Measurements from ENCODE around the gene PCCA.
"Not testable (repeated sequence)": the region's sequence is repeated elsewhere in the genome, so short reads cannot be mapped to it uniquely, and the experiment has no call there.

Gene PCCA

DNA sequence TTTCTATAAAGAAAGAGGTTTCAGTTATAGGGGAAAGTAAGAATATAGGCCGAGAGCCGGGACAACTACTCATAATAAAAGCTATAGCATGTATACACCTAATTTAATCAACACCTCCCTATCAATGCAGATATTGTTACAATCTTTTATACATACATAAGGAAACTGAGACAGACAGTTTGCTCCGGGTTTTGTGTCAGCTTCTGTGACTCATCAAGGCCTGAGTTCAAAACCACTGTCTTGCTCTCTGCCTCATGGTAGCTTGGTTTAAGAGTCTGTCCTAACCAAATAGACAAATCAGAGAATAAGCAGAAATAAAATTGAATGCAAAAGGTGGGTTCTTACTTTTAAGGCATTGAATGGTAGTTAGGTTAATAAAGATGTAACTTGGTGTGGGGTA is 276.8 kb downstream of the PCCA start:
- DNase-seq, result no peak

DNA sequence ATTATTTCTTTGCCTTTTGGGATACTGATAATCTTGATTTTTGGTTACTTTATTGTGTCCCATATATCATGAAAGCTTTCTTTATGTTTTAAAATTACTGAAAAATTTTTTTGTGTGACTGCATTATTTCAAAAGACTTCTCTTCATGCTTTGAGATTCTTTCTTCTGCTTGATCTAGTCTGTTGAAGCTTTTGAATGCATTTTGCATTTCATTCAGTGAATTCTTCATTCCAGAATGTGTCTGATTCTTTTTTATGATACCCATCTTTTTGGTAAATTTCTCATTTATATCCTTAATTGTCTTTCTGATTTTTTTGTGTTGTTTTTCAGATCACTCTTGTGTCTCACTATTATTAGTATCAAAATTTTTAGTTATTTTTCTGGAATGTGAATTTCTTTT is 289.6 kb downstream of the PCCA start:
- no peak for DNase-seq

GRCh38 chr13:100381595-100382224 is 292.8 kb downstream of the PCCA start:
- no peak for DNase-seq

- no peak for DNase-seq
Observed at GRCh38 chr13:100382785-100383184, 293.9 kb downstream of the PCCA start.

DNA sequence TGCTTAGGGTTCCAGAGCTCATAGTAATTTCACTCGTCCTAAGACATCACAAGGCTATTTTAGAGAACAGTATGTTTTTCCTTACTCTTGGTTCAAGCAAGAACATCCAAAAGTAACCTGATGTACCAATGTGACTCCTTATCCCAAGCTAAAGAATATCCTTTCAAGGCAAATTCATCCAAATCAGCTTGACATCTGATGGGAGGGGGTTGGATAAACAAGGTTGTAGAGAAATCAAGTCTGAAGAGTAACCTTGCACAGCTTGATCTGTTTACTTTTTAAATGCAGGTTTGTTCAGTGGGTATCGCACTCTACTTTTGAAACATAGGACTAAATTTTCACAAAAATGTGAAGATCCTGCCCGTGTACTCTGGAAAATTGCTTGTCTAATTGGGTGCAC is 298.5 kb downstream of the PCCA start:
- DNase-seq, result no peak

GRCh38 chr13:100388150-100388549 is 299.3 kb downstream of the PCCA start:
- DNase-seq, result not testable (repeated sequence)

GRCh38 chr13:100388923-100389322 is 300.0 kb downstream of the PCCA start:
- no peak for DNase-seq

DNA sequence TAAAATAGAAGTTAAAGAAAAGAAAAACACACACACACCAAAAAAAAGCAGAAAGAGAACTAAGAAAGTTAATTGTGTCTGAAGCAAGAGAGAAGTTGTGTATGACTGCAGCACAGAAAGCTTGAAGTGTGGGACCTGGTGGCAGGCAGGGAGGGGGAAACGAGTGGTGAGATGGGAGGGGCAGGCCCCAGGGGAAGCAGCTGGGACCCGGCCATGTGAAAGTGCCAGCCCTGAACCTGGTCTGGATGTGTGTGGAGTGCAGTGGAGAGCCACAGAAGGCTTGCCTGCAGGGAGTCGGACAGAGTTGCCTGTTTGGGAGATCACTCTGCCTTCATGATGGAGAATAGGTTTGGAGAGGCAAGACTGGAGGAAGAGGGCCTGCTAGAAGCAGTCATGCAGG is 300.7 kb downstream of the PCCA start:
- DNase-seq, result no peak

GRCh38 chr13:100392709-100393630 is 304.1 kb downstream of the PCCA start:
- peak; percentile 22 for DNase-seq

DNA sequence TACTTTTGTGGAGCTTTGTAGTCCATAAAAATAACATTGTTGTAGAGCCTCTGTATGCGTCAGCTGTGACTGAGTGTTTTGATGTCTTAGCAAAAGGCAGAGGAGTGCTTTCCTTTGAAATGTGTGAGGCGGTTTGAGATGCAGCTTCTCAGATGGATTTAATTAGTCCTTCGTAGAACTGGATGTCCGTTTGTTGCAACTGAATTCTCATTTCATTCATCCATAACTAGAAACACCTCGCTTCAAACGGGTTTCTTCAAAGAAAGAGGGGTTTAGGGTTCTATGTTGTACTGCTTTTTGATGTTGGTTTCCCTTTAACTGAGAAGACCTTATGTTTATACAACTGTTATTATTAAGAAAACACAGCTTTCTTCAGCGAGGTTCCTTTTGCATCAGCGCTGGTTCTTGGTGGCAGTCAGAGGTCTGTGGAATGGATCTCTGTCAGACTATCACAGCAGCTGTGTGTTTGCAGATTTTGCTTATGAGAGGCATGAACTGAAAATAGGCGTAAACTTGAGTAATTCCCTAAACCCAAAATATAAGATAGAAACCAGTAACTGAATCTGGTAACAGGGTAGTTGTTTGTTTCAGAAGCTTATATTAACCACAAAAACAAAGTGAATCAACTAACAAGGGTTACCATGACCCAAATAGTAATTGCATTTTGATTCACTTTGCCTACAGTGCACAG is 305.3 kb downstream of the PCCA start:
- no peak for DNase-seq

DNA sequence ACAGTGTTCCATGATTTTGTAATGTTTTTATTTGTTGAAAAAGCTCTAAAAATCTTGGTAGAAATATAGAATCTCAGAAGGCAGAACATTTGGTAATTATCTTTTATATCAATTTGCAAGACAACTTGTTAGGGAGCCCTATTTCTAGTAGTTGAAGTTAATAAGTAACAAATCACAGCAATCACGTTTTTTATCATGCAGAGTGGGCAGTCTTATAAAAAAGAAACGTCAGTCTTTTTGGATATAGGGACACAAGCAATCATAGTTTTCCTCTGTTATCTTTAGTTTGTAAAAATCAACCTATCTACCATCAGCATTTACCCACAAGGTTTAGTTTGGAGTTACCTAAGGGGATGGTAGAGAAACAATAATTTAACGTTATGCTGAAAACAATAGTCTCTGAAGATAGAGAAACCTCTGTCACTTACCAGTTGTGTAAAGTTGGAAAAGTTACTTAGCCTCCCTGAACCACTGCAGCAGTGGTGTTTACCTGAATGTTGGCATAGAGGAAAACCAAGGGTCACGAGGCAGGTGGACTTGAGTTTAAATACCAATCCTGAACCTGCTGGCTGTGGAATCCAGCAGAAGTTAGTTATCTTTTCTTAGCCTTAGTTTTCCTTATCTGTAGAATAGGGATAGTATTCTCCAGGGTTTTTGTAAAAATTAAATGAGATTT is 306.9 kb downstream of the PCCA start:
- DNase-seq, result no peak

GRCh38 chr13:100396776-100397175 is 307.9 kb downstream of the PCCA start:
- no peak for DNase-seq

DNA sequence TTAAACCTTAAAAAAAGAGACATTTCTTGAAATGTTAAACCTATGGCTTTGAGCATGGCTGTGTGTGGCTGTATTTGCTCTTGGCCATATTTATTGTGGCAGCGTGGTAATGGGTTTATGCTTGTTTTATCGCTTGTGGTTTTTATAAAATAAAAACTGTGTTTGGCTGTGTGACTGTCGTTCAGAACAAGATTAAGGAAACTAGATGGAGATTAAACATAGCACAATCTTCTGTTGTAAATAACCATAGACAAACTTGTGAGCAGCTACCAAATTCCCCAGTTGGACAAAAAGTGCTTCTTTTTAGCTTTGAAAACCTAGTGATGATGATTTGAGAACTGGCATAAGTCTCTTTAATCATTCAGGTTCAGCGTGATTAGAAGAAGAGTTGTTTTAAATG is 308.7 kb downstream of the PCCA start:
- DNase-seq, result no peak

GRCh38 chr13:100398360-100398759 is 309.5 kb downstream of the PCCA start:
- no peak for DNase-seq

GRCh38 chr13:100399455-100399854 is 310.6 kb downstream of the PCCA start:
- no peak for DNase-seq

GRCh38 chr13:100403675-100404074 is 314.8 kb downstream of the PCCA start:
- no peak for DNase-seq

- no peak for DNase-seq
Observed at GRCh38 chr13:100409132-100409531, 320.2 kb downstream of the PCCA start.

- DNase-seq, result no peak
Observed at GRCh38 chr13:100423375-100423774, 334.5 kb downstream of the PCCA start.

- no peak for DNase-seq
Observed at GRCh38 chr13:100428986-100429385, 340.1 kb downstream of the PCCA start.

DNA sequence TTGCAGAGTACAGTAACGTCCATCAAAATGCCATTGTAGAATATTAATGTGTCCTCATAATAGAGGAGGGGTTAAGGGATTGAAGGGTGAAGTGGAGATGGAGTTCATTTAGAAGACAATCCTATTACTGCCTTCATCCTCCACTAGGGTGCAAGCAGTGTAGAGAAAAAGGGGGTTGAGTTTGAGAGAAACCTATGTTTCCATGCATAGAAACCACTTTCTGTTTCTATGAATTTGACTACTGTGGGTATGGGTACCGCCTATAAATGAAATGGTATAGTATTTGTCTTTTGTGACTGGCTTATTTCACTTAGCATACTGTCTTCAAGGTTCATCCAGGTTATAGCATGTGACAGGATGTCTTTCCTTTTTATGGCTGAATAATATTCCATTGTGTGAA is 343.7 kb downstream of the PCCA start:
- no peak for DNase-seq

- DNase-seq, result no peak
Observed at GRCh38 chr13:100433475-100433874, 344.6 kb downstream of the PCCA start.

DNA sequence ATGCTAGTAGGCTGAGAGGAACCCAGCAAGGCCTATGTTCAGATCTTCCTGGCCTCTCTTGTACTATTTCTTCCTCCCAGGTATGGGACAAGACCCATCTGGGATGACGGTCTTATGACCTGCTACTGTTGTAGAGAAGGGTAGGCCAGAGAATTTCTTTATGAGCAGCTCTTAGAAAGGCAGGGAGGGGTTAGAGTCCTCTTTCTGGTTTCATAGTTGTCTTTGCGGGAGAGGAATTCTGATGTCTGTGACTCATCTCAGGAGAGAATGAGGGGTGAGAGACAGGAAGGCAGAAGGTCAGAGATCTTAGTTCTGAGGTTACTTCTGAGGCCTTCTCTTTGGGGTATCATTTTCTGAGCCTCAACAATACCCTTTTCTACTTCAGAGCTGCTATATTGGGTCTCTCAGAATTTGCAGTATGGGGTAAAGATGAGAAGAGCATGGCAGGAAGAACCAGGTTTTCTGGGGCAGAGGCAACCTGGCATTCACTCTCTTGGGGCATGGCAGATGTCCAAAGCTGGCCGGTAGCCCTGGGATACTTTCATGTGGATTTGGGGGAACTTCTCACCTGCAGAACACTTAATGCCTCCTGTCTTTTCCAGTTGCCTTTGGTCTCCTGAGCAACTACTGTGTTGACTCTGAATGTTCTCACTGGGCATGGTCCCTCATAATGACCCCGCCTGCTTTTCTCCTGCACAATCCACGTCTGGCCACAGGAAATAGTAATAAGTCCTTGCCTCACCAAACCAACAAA is 345.3 kb downstream of the PCCA start:
- DNase-seq, result no peak
